ENCODE results near the gene FGR. TPM values are rescaled to one million over a fixed set of nuclear protein-coding genes. Genes with fewer than 3 reads are reported as not detected.
A peak's percentile ranks its signal among the peaks of the same experiment; 100 is the strongest.

The FGR gene
- total and polyA plus RNA-seq, 2 donors (not counting 1 experiment from before 2014, with no cell fraction given), result 57.0 to 295 TPM

DNA sequence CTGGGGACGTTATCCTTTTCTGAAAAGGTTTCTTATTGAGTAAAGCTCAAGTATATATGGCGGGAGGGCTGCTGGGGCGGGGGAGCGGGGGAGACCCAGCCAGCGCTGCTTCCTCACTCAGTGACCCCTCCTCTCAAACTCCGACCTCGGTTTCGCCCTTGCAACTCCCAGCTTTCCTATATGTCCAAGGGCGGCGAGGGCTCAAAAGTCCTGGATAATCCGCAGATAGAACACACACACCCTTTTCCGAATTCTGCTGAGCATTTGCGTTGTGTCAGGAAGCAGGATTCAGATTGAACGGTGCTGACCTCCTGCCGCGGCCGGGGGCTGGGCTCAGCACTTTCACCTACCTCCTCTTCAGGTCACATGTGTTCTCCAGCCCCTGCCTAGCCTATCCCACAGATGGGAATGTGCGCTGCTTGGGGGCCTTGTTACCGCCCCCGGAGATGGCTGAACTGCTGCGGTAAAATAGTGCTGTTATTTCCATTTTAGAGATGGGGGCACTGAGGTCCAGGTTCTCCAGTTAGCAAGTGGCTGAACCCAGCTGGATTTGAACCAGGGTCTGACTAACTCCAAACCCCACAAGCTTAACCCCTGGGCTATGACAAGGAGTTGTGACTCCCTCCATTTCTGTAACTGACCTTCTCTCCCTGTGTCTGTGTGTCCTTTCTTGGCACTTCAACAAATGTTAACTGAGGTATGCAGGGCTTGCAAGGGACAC, 30.2 kb downstream of the FGR start:
- no peak overlapping the region for H3K27ac ChIP-seq (ENCODE audit: low read length in 2 of 2)
- peaks cover 44 to 66% of the 10 kb centered on the region in 2 donors for H3K4me1 ChIP-seq (ENCODE audit: control insufficient read depth in 2 of 2, insufficient read depth in 2 of 2, low read length in 2 of 2)
- H3K27me3 Mint-ChIP-seq, result no peaks in the 10 kb centered on the region
- H3K9ac ChIP-seq (ENCODE audit: low read length), result peak overlapping the region; percentile 77
- peak overlapping the region; percentile 94 for H3K4me3 Mint-ChIP-seq
- intact Hi-C loops (cut with micrococcal nuclease), result loop anchor here (1.0 to 10.0 kb wide), 4 partner anchors 120 to 282 kb away; partner anchors contain the start of genes FAM76A, GPR3 and TMEM222
- H3K4me2 ChIP-seq (replicated peaks; ENCODE audit: low read depth, low read length, poor library complexity, severe bottlenecking), result peak overlapping the region; percentile 98
- ChIA-PET POLR2A (interaction anchor here (1.0 to 2.8 kb wide), 8 partner anchors 28 to 308 kb away, joined by 3 to 12 read pairs (median 4); no protein-coding TSS in a partner anchor), CTCF (interaction anchor here (0.6 to 20.3 kb wide), 31 partner anchors 8 to 561 kb away, joined by 3 to 473 read pairs (median 6); partner anchors contain the start of gene IFI6)
- no peaks in the 10 kb centered on the region for H3K9me3 ChIP-seq (ENCODE audit: control extremely low read depth in 1 of 3, control insufficient read depth in 2 of 3, insufficient read depth in 1 of 3, low read length in 2 of 3)
- no peak for TF ChIP-seq EZH2 (IDR thresholded peaks at IDR 0.05; ENCODE audit: borderline replicate concordance, insufficient read depth, low read depth, low read length, poor library complexity, severe bottlenecking)
- TF ChIP-seq, protein P1, sequence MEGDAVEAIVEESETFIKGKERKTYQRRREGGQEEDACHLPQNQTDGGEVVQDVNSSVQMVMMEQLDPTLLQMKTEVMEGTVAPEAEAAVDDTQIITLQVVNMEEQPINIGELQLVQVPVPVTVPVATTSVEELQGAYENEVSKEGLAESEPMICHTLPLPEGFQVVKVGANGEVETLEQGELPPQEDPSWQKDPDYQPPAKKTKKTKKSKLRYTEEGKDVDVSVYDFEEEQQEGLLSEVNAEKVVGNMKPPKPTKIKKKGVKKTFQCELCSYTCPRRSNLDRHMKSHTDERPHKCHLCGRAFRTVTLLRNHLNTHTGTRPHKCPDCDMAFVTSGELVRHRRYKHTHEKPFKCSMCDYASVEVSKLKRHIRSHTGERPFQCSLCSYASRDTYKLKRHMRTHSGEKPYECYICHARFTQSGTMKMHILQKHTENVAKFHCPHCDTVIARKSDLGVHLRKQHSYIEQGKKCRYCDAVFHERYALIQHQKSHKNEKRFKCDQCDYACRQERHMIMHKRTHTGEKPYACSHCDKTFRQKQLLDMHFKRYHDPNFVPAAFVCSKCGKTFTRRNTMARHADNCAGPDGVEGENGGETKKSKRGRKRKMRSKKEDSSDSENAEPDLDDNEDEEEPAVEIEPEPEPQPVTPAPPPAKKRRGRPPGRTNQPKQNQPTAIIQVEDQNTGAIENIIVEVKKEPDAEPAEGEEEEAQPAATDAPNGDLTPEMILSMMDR (IDR thresholded peaks at IDR 0.05), result no peak
- H3K4me1 Mint-ChIP-seq, result peaks cover 44% of the 10 kb centered on the region
- 55% methylated on average over 15 of the region's 21 CpGs for WGBS (ENCODE audit: insufficient coverage)
- H3K4me3 ChIP-seq (ENCODE audit: control extremely low read depth in 1 of 5, extremely low read depth in 1 of 5, insufficient read depth in 1 of 5, low read depth in 2 of 5, low read length in 4 of 5), result peak overlapping the region in 3 of 5 experiments; percentile 63 to 84 (median 79)
- no peaks in the 10 kb centered on the region for H3K27me3 ChIP-seq (replicated peaks in 1 of 4; ENCODE audit: control extremely low read depth in 1 of 4, control insufficient read depth in 3 of 4, insufficient read depth in 4 of 4, low read length in 3 of 4)
- ATAC-seq (ENCODE audit: low read depth), result no peak
- H3K79me2 ChIP-seq (ENCODE audit: control insufficient read depth, insufficient read depth, low read length), result peaks cover 45% of the 10 kb centered on the region
- peaks cover 29% of the 10 kb centered on the region for H4K20me1 ChIP-seq (ENCODE audit: control insufficient read depth, insufficient read depth, low read length, poor library complexity, severe bottlenecking)
- no peak for DNase-seq
- no peaks in the 10 kb centered on the region for H3K9me3 Mint-ChIP-seq (ENCODE audit: insufficient read depth)
- peak overlapping the region; percentile 90 for H3K27ac Mint-ChIP-seq
- no peaks in the 10 kb centered on the region for H3K36me3 ChIP-seq (replicated peaks in 1 of 2; ENCODE audit: control extremely low read depth in 1 of 2, control insufficient read depth in 1 of 2, extremely low read depth in 1 of 2, insufficient read depth in 2 of 2, low read length in 1 of 2)
- peak overlapping the region; percentile 81 for H2AFZ ChIP-seq (ENCODE audit: insufficient read depth, low read depth, low read length, poor library complexity, severe bottlenecking)
